ENCODE results near the gene OPRD1.
"Not testable (repeated sequence)": the region's sequence is repeated elsewhere in the genome, so short reads cannot be mapped to it uniquely, and the experiment has no call there.

Gene OPRD1

DNA sequence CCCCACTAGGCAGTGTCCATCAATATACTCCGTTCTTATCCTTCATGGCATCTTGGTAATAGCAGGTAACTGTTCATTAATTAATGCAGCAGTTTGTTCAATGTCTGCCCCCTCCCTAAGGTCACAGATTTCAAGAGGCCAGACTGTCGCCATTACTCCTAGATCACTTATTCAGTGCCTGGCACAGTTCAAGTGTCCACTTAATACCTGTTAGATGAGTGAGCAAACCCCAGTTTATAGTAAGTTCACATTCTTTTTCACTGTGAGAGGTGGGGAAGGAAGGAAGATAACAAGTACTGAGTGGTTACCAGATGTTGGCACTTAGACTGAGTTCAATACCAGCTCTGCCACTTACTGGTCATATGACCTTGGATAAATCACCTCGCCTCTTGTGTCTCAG, 36.4 kb downstream of the OPRD1 start:
- DNase-seq = no peak

DNA sequence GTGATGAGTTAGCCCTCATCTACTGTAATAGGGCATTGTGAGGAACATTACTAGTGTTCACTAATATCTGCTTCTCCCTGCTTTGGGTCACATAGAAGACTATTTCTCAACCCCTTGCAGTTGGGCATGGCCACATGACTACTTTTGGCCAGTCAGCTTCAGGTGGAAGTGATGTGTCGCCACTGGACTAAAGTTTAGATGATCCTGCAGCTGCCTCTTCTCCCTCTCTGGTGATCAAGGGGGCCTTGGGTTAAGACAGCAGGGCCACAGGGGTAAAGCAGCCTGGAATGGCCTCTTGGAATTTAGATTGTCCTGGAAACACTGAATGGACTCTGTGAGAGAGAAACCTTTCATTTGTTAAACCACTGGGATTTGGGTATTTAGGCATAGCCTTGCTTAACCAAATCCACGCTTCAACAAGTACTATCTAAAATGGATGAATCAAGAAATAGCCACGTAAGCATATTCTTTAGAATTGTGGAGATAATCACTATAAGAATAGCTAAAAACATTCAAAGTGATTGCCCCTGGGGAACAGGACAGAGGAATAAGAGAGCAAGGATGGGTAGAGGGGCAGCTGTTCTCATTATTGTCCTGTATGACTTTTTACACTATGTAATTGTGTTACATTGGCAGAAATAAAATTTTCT, 41.2 kb downstream of the OPRD1 start:
- no peak for DNase-seq

DNA sequence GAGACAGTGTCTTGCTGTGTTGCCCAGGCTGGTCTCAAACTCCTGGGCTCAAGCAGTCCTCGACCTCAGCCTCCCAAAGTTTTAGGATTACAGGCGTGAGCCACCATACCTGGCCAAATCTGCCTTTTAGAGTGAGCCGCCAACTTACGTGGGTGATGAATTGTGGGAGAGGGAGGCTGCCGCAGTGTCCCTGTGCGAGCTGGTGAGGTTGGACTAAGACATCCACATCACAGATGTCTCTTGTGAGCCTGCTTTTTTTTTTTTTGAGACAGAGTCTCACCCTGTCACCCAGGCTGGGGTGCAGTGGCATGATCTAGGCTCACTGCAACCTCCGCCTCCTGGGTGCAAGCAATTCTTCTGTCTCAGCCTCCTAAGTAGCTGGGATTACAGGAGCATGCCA, 42.4 kb downstream of the OPRD1 start:
- not testable (repeated sequence) for DNase-seq

DNA sequence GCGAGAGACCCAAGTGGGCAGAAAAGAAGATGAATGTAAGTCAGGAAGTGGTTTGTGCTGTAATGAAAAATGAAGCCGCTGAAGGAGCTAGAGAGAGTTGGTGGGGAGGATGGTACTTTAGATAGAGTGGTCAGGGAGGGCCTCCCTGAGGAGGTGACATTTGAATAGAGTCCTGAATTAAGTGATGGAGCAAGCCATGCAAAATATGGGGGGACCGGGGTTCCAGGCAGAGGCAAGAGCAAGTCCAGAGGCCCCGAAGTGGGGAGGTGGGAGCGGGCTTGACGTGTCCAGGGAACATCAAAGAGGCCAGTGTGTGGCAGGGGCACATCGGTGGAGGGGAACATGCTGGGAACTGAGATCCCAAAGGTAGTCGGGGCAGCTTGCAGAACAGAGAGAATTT, 43.1 kb downstream of the OPRD1 start:
- DNase-seq = no peak

DNA sequence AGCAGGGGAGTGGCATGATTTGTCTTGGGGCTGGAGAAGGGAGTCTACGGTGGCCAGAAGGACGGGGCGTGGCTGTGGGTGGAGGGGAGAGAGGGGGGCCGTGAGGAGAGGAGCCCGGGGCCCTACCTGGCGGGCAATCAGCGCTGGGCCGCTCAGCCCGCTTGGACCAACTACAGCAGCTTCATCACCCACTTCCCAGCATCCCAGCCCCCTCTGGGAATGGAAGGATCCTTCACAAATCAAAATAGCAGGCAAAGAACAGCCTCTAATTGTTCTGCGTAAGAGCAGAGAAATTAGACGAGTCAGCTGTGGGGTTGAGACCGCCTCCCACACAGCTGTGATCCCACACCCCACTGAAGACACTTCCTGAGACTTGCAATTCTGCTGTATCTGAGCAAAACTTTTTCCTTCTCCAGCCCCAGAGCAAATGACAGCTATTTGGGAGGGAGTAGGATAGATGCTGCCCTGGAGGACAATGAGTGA, 43.5 kb downstream of the OPRD1 start:
- peak; percentile 40 for DNase-seq

DNA sequence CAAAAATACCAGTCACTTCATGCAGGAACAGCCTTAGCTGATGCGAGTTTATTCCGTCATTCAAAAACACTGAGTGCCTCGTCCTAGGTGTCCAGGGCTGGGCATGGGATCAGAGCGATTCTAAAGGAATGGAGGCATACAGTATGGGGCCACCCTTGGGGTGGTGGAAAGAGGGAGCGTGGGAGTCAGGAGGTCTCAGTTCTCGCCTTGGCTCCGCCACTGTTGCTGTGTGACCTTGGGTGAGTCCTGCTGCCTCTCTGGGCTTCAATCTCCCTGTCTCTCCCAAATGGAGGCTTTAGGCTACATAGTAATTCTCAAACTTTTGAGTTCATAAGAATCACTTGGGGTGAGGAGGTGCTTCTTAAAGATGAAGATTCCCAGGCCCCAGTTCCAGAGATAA, 44.0 kb downstream of the OPRD1 start:
- DNase-seq = no peak

DNA sequence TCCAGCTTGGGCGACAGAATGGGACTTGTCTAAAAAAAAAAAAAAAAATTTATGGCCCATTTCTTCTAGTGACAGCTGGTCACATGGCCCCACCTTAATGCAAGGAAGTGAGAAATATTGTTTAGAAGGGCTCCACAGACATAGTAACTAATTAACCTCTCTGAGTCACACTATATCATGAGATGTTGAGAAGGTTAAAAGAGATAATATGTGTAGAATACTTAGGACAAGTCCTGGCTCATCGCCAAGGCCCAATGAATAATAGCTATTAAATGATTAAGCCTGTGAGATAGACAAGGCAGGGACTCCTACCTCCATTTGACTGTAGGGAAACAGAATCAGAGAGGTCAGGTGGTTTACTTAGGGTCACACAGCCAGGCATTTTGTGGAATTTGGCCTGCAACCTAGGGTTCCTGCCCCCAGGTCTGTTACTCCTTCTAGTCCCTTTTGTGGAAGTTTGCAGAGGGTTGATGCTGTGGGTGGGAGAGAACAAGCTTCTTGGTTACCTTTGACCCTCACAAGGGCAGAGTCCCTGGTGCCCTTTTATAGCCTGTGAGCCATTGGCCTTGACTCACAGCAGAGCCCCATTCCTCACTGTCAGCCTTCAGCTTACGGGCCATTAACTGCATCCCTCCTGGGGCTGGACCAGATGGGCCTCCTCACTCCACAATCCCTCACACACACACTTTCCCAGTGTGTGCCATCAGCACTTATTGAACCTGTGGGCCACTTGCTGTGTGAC, 48.5 kb downstream of the OPRD1 start:
- DNase-seq = peak; percentile 89

DNA sequence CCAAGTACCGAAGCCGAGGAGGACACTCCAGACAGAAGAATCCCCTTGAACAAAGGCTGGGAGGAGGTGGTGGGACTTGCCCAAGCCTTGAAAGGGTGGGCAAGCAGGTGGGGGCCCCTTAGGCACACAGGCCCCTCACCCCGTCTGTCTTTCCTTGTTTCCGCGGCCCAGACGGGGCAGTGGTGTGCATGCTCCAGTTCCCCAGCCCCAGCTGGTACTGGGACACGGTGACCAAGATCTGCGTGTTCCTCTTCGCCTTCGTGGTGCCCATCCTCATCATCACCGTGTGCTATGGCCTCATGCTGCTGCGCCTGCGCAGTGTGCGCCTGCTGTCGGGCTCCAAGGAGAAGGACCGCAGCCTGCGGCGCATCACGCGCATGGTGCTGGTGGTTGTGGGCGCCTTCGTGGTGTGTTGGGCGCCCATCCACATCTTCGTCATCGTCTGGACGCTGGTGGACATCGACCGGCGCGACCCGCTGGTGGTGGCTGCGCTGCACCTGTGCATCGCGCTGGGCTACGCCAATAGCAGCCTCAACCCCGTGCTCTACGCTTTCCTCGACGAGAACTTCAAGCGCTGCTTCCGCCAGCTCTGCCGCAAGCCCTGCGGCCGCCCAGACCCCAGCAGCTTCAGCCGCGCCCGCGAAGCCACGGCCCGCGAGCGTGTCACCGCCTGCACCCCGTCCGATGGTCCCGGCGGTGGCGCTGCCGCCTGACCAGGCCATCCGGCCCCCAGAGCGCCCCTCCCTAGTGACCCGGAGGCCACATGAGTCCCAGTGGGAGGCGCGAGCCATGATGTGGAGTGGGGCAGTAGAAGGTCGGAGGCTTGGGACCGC, 50.8 kb downstream of the OPRD1 start:
- DNase-seq = no peak

DNA sequence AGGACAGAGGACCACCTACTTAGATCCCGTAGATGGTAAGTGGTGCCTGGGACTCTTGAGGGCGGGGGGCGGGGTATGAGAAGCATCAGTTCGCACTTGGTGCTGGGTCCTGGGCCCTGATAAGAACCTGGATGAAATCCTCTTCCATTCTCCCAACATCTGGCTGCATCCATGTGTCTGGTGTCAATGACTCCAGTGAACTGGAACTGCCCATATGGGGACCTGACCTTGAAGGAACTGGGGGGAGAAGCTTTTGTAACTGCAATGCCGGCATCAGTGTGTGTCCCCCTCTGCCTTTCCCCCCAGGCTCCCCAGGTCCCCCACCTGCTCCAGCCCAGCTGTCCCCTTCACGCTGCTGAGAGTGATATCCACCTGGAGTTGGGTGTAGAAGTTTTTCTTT, 52.7 kb downstream of the OPRD1 start:
- DNase-seq = peak; percentile 33

DNA sequence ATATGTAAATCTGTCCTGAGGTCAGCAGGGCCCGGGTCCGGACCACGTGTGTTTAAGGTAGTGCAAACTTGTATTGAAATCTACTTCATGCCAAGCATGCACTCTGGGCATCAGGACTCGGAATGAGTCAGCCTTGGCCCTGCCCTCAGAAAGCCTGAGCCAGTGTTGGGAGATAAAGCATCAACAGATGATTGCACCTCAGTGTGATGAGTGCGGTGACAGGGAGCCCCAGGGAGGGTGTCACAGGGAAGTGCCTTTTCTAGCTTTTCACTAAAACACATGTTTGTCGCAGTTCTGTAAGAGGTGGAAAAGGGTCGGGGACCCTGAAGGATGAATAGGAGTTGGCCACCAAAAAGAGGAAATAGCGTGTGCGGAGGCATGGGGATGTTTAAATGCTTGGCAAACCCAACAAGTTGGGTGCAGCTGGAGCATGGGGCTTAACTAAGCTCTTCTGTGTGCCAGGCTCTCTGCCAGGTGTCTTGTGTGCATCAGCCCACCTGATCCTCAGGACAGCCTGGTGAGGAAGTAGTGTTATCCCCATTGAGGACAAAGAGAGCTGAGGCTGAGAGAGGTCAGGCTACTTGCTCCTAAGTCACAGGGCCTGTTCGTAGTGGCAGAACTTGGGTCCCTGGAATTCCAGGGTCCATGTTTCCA, 54.2 kb downstream of the OPRD1 start:
- peak; percentile 29 for DNase-seq

DNA sequence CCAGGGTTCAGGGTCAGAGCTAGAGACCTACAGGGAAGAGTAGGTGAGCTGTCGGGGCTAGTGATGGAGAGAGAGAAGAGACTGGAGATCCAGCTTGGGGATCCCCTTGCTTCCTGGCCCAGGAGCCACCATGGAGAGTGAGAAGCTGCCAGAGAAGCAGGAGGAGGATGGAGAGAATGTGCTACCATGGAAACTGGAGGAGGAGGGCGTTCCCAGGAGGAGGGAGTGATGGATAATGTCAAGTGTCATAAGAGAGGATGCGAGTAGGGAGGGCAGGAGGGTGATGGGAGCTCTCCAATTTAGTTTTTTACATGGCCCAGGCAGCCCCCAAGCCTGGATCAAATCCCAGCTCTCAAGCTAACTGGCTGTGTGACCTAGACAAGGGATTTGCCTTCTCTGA, 55.9 kb downstream of the OPRD1 start:
- no peak for DNase-seq

DNA sequence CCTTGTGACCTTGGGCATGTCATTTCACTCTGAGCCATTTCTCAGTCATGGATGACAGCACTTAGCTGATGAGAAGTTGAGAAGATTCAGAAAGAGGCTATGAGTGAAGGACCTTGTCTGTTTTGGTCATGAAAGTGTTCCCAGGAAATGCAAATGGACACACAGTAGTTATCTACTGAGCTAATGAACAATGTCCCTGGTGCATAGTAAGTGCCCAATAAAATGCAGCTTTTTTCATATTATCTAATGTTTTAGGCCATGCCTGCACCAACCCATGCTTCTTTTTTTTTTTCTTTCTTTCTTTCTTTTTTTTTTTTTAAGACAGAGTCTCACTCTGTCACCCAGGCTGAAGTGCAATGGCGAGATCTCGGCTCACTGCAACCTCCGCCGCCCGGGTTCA, 58.0 kb downstream of the OPRD1 start:
- no peak for DNase-seq

DNA sequence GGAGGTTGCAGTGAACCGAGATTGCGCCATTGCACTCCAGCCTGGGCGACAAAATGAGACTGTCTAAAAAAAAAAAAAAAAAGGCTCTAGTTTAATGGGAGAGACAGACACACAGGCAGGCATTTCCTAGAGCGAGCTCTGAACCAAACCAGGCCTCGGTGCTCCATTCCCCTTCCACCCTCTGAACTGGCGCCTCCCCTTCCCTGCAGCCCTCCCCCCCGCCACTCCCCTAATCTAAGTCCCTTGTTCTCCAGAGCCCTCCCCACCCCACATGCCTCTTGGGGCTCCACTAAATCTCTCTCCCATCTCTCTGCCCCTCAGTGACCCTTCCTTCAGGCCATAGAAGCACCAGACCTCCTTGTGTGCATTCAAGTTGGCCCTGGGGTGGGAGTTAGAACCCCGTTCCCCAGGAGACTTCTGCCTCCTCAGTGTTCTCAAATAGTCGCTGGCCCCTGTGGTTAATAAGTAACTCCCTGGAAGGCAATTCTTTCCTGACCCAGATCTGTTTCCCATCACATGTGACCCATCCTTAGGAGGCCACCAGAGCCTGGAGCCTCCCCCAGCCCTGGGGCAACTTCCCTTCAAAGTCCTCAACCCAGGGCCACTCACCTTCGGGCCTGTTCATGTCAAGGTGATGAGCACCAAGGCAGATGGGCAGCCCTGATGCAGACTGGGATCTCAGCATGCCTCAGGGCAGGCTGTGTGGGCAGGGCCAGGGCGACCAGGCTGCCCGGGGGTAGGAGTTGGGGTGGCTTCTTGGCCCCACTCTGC, 59.8 kb downstream of the OPRD1 start:
- DNase-seq = no peak

DNA sequence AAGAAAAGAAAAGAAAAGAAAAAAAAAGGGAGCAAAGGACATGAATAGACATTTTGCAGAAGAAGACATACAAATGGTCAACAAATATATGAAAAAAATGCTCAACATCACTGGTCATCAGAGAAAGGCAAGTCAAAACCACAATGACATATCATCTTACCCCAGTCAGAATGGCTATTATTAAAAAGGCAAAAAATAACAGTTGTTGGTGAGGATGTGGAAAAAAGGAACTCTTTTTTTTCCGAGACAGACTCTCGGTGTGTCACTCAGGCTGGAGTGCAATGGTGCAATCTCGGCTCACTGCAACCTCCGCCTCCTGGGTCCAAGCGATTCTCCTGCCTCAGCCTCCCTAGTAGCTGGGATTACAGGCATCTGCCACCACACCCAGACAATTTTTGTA, 63.2 kb downstream of the OPRD1 start:
- not testable (repeated sequence) for DNase-seq

DNA sequence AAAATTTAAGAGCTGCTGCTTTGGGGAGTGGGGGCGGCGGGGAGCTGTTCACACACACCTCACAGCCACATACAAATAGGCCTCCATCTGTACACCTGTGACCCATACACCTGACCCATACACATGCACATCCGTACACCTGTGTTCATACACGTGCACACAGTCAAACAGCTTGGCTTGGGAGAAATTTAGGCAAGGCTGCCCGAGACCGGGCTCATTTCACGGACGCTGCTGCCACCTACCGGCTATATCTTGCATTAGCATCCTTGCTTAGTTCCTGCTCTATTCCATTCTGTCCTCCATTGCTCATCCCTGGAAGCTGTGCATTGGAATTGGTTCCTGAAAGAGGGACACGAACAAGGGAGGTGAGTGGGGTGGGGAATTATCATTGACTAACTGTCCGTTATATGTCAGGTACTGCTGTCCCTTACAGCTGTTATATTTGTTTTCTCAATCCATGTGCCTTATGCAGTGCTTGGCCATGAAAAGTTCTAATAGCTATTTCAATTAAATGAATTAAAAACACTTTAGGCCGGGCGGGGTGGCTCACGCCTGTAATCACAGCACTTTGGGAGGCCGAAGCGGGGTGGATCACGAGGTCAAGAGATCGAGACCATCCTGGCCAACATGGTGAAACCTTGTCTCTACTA, 65.3 kb downstream of the OPRD1 start:
- DNase-seq = peak; percentile 84

DNA sequence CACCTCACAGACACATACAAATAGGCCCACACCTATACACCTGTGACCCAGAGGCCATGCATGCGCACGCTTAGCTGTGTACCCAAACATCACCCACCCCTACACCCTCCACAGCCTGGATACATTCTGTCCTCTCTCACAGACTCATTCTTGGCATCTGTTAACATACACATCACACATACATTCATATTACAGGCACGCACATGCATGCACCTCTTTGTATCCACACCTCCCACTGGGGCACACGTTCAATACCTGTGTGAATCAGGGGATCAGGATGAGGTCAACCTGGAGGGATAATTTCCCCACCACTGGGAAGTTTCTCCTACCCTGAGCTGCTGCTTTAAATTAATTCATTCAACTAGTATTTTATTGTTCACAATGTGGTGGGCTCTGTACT, 66.8 kb downstream of the OPRD1 start:
- no peak for DNase-seq

DNA sequence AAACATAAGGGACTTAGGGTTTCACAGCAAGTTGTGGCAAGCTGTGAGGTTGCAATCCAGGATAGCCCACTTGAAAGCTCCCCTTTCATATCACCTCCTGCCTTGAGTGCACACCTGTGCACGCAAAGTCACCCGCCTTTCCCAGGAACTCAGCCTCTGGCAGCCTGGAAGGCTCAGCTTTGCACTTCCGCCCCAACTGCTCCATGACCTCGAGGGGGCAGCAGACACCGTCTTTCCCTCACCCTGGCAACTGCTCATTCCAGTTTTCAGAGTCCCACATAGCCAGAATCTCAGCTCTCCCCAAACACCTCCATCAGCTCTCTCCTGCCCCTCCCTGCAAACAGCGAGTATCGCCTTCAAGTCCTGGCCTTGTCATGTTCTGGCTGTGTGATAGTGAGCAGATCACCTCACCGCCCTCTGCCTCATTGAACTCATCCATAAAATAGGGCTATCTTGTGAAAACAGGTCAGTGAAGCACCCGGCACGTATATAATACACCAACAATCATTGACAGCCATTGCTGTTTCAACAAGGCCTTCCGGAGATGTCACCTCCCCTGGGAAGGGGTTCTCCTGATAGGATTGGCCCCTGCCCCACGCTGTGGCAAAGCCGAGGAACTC, 70.1 kb downstream of the OPRD1 start:
- peak; percentile 90 for DNase-seq

DNA sequence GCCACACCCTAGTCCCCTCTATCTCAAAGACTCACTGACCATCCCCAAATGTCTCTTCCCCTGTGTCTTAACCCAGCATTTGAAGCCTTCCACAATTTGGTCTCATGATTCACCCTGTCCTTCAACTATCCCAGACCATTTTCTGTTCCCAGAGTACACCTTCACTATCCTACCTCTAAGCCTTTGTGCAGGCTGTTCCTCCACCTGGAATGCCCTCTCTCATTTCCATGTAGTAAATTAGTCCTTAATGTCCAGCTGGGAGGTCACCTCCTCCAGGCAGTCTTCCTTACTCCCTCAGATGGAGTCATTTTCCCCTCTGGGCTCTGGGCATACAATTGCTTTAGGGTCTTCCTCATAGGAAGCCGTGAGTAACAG, 71.3 kb downstream of the OPRD1 start:
- no peak for DNase-seq

DNA sequence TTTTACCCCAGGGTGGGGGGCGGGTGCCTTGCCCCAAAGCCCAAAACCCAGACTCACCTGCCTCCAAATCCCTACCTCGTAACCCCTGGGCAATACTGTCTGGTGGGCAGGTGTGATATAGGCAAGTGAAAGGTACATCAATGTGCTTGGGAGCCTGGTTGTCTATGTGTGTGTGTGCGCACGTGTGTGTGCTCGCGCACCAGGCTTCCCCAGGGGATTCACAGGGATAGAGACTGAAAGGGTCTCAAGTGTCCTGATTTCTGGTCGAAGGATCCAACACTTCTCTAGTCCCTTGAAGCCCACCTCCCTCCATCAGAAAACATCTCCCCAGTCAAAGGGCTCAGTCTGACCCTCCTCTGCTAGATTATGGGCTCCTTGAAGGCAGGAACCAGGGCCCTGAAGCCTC, 73.5 kb downstream of the OPRD1 start:
- peak; percentile 17 for DNase-seq

DNA sequence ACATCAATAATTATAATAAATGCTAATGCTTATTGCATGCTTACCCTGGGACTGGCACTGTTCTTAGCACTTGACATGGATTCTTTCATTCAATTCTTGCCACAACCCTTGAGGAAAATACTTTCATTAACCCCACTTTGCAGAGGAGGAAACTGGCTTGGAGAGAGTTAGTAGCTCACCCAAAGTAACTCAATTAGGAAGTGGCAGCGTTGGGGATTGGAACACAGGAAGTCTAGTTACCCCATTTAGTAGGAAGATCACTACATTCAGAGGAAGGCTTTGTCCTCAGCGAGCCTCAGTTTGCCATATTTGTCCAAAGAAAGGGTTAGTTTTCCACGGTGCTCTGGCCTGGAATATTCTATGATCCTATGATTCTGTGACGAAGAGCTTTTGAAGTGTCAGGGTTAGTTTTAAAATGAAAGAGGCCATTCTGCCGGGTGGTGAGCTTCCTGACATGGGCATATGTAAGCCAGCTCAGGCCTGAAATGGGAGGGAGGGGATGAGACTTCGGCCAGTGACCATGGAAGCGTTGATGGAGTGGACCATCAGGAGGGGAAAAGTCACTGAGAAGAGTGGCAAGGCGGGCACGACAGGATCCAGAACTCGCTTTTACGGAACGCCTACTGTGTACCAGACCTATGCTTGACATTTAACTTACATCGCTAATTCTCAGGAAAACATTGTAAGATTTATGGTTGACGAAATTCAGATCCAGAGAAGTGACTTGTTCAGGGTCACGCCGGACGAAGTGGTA, 74.2 kb downstream of the OPRD1 start:
- DNase-seq = no peak

Data from NCI-H69 (cell line).